Caki2 (cell line): ENCODE measurements around the gene TTC6. TPM values are rescaled to one million over a fixed set of nuclear protein-coding genes. Genes with fewer than 3 reads are reported as not detected.
A peak's percentile ranks its signal among the peaks of the same experiment; 100 is the strongest.

Source experiments
- DNase-seq: peaks from one replicate; pipeline ENCODE4 v3.0.0-alpha.2; 2015; ENCODE audit warnings: low read depth
- in situ Hi-C: cut with HindIII; loops from 2 replicates; pipeline ENCODE4 v1.10.0; 2016; ENCODE audit warnings: low sequenced_read_pairs, low pct_unique_long_range_greater_than_20kb, mixed read lengths
- total RNA-seq: library from RNA; depleted of rRNA; stranded (reverse); fragments of >200 nt; shearing (Covaris generic); gene quantifications from 2 replicates; pipeline ENCODE4 v1.2.3, GENCODE V29; 2014; ENCODE audit warnings: low replicate concordance

TTC6 gene
- total RNA-seq, 1 experiment from 2014 or later, result not detected

GRCh38 chr14:37593511-37594237 lies 1.8 kb upstream of the TTC6 start:
- in situ Hi-C loops, result no loop called here
- DNase-seq, result no peak

GRCh38 chr14:37594238-37594970 lies 1.0 kb upstream of the TTC6 start:
- in situ Hi-C loops, result no loop called here

GRCh38 chr14:37595809-37596621 lies 586 bp downstream of the TTC6 start:
- DNase-seq, result peak; percentile 67
- in situ Hi-C loops, result no loop called here

More at GRCh38 chr14:37594238-37594970, 1.0 kb upstream of the TTC6 start:
- no peak for DNase-seq

GRCh38 chr14:37596790-37597472 lies 1.5 kb downstream of the TTC6 start:
- no peak for DNase-seq
- in situ Hi-C loops, result no loop called here

GRCh38 chr14:37597538-37597913 lies 2.1 kb downstream of the TTC6 start:
- in situ Hi-C loops, result no loop called here
- DNase-seq, result no peak

GRCh38 chr14:37597914-37598746 lies 2.7 kb downstream of the TTC6 start:
- in situ Hi-C loops, result no loop called here
- DNase-seq, result no peak

GRCh38 chr14:37598747-37599506 lies 3.5 kb downstream of the TTC6 start:
- in situ Hi-C loops, result no loop called here
- no peak for DNase-seq

GRCh38 chr14:37599507-37600368 lies 4.3 kb downstream of the TTC6 start:
- no peak for DNase-seq
- in situ Hi-C loops, result no loop called here

GRCh38 chr14:37600880-37601741 lies 5.7 kb downstream of the TTC6 start:
- no peak for DNase-seq
- in situ Hi-C loops, result no loop called here

GRCh38 chr14:37601865-37602264 lies 6.4 kb downstream of the TTC6 start:
- in situ Hi-C loops, result no loop called here
- no peak for DNase-seq

- no peak for DNase-seq
- in situ Hi-C loops, result no loop called here
These were observed 7.4 kb downstream of the TTC6 start for GRCh38 chr14:37602605-37603453.

GRCh38 chr14:37603688-37604251 lies 8.3 kb downstream of the TTC6 start:
- in situ Hi-C loops, result no loop called here

GRCh38 chr14:37606678-37607077 lies 11.2 kb downstream of the TTC6 start:
- in situ Hi-C loops, result no loop called here

More at GRCh38 chr14:37603688-37604251, 8.3 kb downstream of the TTC6 start:
- DNase-seq, result no peak

GRCh38 chr14:37608649-37609048 lies 13.2 kb downstream of the TTC6 start:
- in situ Hi-C loops, result no loop called here
- no peak for DNase-seq

More at GRCh38 chr14:37606678-37607077, 11.2 kb downstream of the TTC6 start:
- DNase-seq, result no peak
